A673 (cell line): ENCODE results near the gene ATG5.

Experiments
- EZH2 ChIP-seq: fragments of 200-600 bp; sonication (generic); IDR thresholded peaks from 2 replicates; pipeline ENCODE4 v1.6.1; 2017; ENCODE audit warnings: borderline replicate concordance, low read depth, mild to moderate bottlenecking, mixed read lengths, antibody characterized with exemption, low read length; ENCODE audit not compliant: poor library complexity, severe bottlenecking
- TF ChIP-seq, protein P1 (sequence below): fragments of 300-800, 200-600 bp; sonication (generic); conservative IDR thresholded peaks from 2 replicates; pipeline ENCODE4 v1.5.1; 2017; ENCODE audit warnings: low read depth, mild to moderate bottlenecking, antibody characterized with exemption, low read length, moderate library complexity, mixed read lengths

DNA sequence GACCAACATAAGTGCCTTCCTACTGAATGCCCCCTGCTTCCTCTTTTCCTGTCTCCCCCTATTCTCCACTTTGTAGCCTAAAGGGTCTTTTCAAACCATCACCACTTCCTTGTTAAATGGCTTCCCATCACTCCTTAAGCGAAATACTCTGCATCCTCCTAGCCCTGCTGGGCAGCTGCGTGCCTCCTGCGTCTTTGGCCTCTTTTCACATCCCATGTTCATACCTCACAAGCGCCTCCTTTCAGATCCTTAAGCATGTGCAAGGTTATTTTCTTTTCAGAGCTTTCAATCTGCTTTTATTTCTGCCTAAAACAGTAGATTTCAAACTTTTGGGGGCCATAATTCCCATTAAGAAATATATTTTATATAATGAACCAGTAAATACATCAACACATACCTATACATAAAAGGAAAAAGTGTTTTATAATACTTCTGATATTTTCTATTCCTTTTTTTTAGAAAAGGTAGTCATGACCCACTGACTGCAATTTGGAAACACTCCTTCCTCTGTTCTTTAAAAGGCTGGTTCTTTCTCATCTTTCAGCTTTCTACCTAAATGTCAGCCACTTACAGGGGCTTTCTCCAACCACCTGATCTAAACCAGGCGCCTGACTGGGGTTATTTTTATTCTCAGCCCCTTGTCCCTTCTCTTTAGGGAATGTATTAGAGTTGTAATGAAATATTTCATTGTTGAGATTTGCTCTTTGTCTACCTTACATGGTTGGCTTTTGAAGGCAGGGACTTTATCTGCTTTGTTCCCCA, 155.3 kb downstream of the ATG5 start:
- TF ChIP-seq, protein P1, sequence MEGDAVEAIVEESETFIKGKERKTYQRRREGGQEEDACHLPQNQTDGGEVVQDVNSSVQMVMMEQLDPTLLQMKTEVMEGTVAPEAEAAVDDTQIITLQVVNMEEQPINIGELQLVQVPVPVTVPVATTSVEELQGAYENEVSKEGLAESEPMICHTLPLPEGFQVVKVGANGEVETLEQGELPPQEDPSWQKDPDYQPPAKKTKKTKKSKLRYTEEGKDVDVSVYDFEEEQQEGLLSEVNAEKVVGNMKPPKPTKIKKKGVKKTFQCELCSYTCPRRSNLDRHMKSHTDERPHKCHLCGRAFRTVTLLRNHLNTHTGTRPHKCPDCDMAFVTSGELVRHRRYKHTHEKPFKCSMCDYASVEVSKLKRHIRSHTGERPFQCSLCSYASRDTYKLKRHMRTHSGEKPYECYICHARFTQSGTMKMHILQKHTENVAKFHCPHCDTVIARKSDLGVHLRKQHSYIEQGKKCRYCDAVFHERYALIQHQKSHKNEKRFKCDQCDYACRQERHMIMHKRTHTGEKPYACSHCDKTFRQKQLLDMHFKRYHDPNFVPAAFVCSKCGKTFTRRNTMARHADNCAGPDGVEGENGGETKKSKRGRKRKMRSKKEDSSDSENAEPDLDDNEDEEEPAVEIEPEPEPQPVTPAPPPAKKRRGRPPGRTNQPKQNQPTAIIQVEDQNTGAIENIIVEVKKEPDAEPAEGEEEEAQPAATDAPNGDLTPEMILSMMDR, result no peak
- no peak for TF ChIP-seq EZH2
